Gastroesophageal sphincter (tissue), 4 donors: ENCODE results near the gene ATXN7L3B. TPM values are rescaled to one million over a fixed set of nuclear protein-coding genes. Genes with fewer than 3 reads are reported as not detected.

Experiments used
- ATAC-seq: fragments of 150-250 bp; one replicate; pipeline ENCODE4 v1.9.1; 2016; ENCODE audit warnings: mild to moderate bottlenecking, moderate library complexity
- H3K27ac ChIP-seq, 4 donors: fragments of 200-600 bp; sonication (generic) in 3 of 4; 1 replicate in 3 of 4; 2 replicates in 1 of 4; pipeline ENCODE4 v1.5.1; 2016 to 2019
- H3K27me3 ChIP-seq: fragments of 200-600 bp; sonication (generic); one replicate; pipeline ENCODE4 v1.5.1; 2019
- H3K36me3 ChIP-seq, 2 donors: fragments of 200-600 bp; sonication (generic); one replicate each; pipeline ENCODE4 v1.5.1; 2019; ENCODE audit warnings: control low read depth in 1 of 2
- H3K4me1 ChIP-seq, 3 donors: fragments of 200-600 bp; sonication (generic); 1 replicate in 2 of 3; 2 replicates in 1 of 3; pipeline ENCODE4 v1.5.1; 2016 to 2019; ENCODE audit warnings: control low read depth in 2 of 3
- H3K4me3 ChIP-seq, 2 donors: fragments of 200-600 bp; sonication (generic); one replicate each; pipeline ENCODE4 v1.5.1; 2019; ENCODE audit warnings: mild to moderate bottlenecking in 1 of 2, moderate library complexity in 1 of 2
- H3K9me3 ChIP-seq, 3 donors: fragments of 200-600 bp; sonication (generic); one replicate each; pipeline ENCODE4 v1.5.1; 2017 to 2019; ENCODE audit warnings: control low read depth in 2 of 3
- CTCF ChIP-seq, 4 experiments: fragments of 200-600 bp in 2 of 4; fragments of 450-650 bp in 2 of 4; sonication (generic) in 1 of 4; IDR thresholded peaks; one replicate each; pipeline ENCODE4 v1.5.1; 2017 to 2019; ENCODE audit warnings: antibody characterized with exemption in 4 of 4, mild to moderate bottlenecking in 2 of 4, moderate library complexity in 2 of 4
- EP300 ChIP-seq: sonication (generic); formaldehyde crosslinking; IDR thresholded peaks from one replicate; pipeline ENCODE4 v1.6.1; 2017; ENCODE audit warnings: antibody characterized with exemption, mild to moderate bottlenecking
- POLR2A ChIP-seq, 2 donors: fragments of 450-650 bp; IDR thresholded peaks; one replicate each; pipeline ENCODE4 v1.6.1; 2017; ENCODE audit warnings: antibody characterized with exemption in 2 of 2, mild to moderate bottlenecking in 2 of 2, moderate library complexity in 1 of 2
- POLR2AphosphoS5 ChIP-seq: sonication (generic); formaldehyde crosslinking; IDR thresholded peaks from one replicate; pipeline ENCODE4 v1.6.1; 2017; ENCODE audit warnings: antibody characterized with exemption
- WGBS, 2 donors: methylation state at CpG; one replicate each; pipeline ENCODE4 v1.1.5; 2018; ENCODE audit warnings: low coverage in 1 of 2; 5-methylcytosine and 5-hydroxymethylcytosine counted together
- total RNA-seq, 4 donors: library from RNA; depleted of rRNA; stranded (reverse); fragments of >200 nt; gene quantifications; one replicate each; pipeline ENCODE4 v1.1.0, GENCODE V29; 2016

ATXN7L3B gene
- total RNA-seq, 4 donors from 2014 or later: 21.3 to 27.7 (median 25.9) TPM

DNA sequence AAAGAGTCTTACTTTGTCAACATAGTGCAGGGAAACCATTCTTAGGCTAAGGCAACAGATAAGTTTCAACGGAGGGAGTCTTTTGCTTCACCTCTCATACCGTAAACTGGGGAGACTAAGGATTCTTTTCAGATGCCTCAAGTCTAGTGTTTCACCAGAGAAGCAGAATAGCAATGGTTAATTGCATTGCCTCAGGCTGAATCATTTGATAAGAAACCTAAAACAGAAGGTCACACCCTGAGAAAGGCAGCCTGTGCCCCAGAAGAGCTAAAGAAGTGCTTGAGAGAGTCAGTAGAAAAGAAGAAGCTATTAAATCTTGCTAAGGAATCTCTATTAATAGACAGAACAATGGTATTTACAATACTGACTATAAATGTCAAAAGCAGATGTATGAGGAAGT is 21.8 kb upstream of the ATXN7L3B start:
- peaks cover 5% of the 10 kb centered on the region for H3K27me3 ChIP-seq
- 8 to 26% methylated on average over 2 of the region's 2 CpGs for WGBS, 2 donors
- H3K9me3 ChIP-seq: no peaks in the 10 kb centered on the region
- TF ChIP-seq POLR2A (IDR thresholded peaks at IDR 0.05): no peak
- no peak for TF ChIP-seq CTCF (IDR thresholded peaks at IDR 0.05)
- no peak for TF ChIP-seq POLR2AphosphoS5
- TF ChIP-seq EP300: no peak
- H3K27ac ChIP-seq: no peak overlapping the region
- no peak for ATAC-seq
- H3K4me1 ChIP-seq: no peaks in the 10 kb centered on the region
- no peaks in the 10 kb centered on the region for H3K36me3 ChIP-seq
- H3K4me3 ChIP-seq: no peak overlapping the region

DNA sequence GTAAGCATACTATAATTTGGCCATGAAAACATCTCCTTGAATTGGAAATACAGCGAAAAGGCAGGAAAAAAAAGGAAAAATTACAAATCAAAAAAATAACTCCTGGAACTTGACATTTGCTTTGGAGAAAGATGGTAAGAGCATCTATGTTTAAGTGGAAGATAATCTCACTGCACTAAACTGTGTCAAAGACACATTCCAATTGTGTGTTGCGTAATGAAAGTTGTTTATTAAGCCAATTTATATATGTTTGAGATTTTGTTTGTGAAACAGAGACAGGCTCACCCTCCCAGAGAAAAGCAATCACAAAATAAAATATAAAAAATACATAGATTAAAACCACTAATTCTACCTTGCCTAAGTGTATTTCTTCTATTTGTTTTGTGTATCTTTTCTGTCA is 11.1 kb upstream of the ATXN7L3B start:
- no peak for ATAC-seq
- WGBS, 2 donors: 87 to 100% methylated on average over 2 of the region's 2 CpGs
- Histone ChIP-seq H3K36me3 (no peaks in the 10 kb centered on the region), H3K9me3 (no peaks in the 10 kb centered on the region), H3K27me3 (peaks cover 6% of the 10 kb centered on the region), H3K4me1 (no peaks in the 10 kb centered on the region), H3K4me3 (no peak overlapping the region), H3K27ac (no peak overlapping the region)
- TF ChIP-seq EP300 (no peak), POLR2A (IDR thresholded peaks at IDR 0.05) (no peak)

- H3K27ac ChIP-seq: no peak overlapping the region
- H3K9me3 ChIP-seq: no peaks in the 10 kb centered on the region
- no peaks in the 10 kb centered on the region for H3K36me3 ChIP-seq
- H3K4me1 ChIP-seq: no peaks in the 10 kb centered on the region
- no peak overlapping the region for H3K4me3 ChIP-seq
- WGBS, 2 donors: 53 to 76% methylated on average over 2 of the region's 2 CpGs
- ATAC-seq: no peak
- TF ChIP-seq CTCF (IDR thresholded peaks at IDR 0.05) (no peak), POLR2AphosphoS5 (no peak), EP300 (no peak), POLR2A (IDR thresholded peaks at IDR 0.05) (no peak)
- H3K27me3 ChIP-seq: peaks cover 6% of the 10 kb centered on the region
Observed at GRCh38 chr12:74527491-74527890, 10.1 kb upstream of the ATXN7L3B start.

DNA sequence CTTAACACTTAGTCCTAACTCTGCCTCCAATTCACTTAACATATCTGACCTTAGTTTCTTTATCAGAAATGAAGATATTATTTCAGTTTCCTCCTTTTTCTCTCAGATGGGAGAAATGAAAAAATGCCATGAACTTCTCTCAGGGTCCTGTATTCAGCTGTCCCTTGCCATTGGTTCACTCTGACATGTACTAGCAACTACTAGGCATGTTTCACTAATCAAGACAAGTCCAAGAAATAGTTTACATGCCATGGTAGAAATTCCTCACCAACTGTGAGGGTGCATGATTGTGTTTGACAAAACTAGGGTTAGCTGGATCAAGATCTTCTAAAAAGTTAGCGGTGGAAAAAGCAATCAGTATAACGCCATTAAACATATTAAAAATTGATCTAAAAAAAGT is 7.0 kb upstream of the ATXN7L3B start:
- Histone ChIP-seq H3K4me1 (no peaks in the 10 kb centered on the region), H3K27me3 (no peaks in the 10 kb centered on the region), H3K27ac (no peak overlapping the region), H3K36me3 (no peaks in the 10 kb centered on the region), H3K4me3 (no peak overlapping the region), H3K9me3 (no peaks in the 10 kb centered on the region)
- 82 to 84% methylated on average over 2 of the region's 2 CpGs for WGBS, 2 donors
- TF ChIP-seq POLR2AphosphoS5 (no peak), POLR2A (IDR thresholded peaks at IDR 0.05) (no peak), EP300 (no peak), CTCF (IDR thresholded peaks at IDR 0.05) (no peak)
- ATAC-seq: no peak

- no peak for ATAC-seq
- no peaks in the 10 kb centered on the region for H3K27me3 ChIP-seq
- no peak overlapping the region for H3K27ac ChIP-seq
- H3K36me3 ChIP-seq: peaks cover 0 to 9% of the 10 kb centered on the region in 2 donors
- H3K9me3 ChIP-seq: no peaks in the 10 kb centered on the region
- TF ChIP-seq POLR2A (IDR thresholded peaks at IDR 0.05) (no peak), EP300 (no peak)
- no peak overlapping the region for H3K4me3 ChIP-seq
- H3K4me1 ChIP-seq: peaks cover 11 to 28% (median 15%) of the 10 kb centered on the region in 3 donors
- 76 to 79% methylated on average over 2 to 4 of the region's 5 CpGs for WGBS, 2 donors
Observed at GRCh38 chr12:74535536-74535935, 2.1 kb upstream of the ATXN7L3B start.

GRCh38 chr12:74537126-74537706 is 419 bp upstream of the ATXN7L3B start:
- no peaks in the 10 kb centered on the region for H3K9me3 ChIP-seq
- peaks cover 0 to 21% of the 10 kb centered on the region in 2 donors for H3K36me3 ChIP-seq
- no peaks in the 10 kb centered on the region for H3K27me3 ChIP-seq
- peak overlapping the region; percentile 78 to 98 (median 90) for H3K27ac ChIP-seq
- H3K4me1 ChIP-seq: peaks cover 15 to 44% (median 15%) of the 10 kb centered on the region in 3 donors
- TF ChIP-seq POLR2A (IDR thresholded peaks at IDR 0.05) (no peak), CTCF (IDR thresholded peaks at IDR 0.05) (peak; percentile 55 to 73 (median 63)), POLR2AphosphoS5 (no peak)
- H3K4me3 ChIP-seq: peak overlapping the region; percentile 68 to 85
- peak; percentile 50 for ATAC-seq
- WGBS, 2 donors: 1% methylated on average over 8 of the region's 8 CpGs
